GM18868 (cell line): ENCODE measurements around the gene ORM2.
"Not testable (repeated sequence)": the region's sequence is repeated elsewhere in the genome, so short reads cannot be mapped to it uniquely, and the experiment has no call there.

Source experiments
- ATAC-seq: cut with Tn5 transposase; IDR thresholded peaks from one replicate; pipeline ENCODE4 v1.9.1; 2021; ENCODE audit warnings: mild to moderate bottlenecking, moderate library complexity; ENCODE audit not compliant: unreplicated experiment

ORM2 gene

GRCh38 chr9:114329625-114330022, at the start of gene ORM2:
Gene ORM2 (plus strand): TSS chr9:114329869. CDS start chr9:114329905, 36 bp downstream.
- not testable (repeated sequence) for ATAC-seq

GRCh38 chr9:114280636-114281472, 48.8 kb upstream of the ORM2 start:
- ATAC-seq, result no peak

- no peak for ATAC-seq
Observed at GRCh38 chr9:114281473-114282103, 48.1 kb upstream of the ORM2 start.

GRCh38 chr9:114282104-114282485, 47.6 kb upstream of the ORM2 start:
- no peak for ATAC-seq

GRCh38 chr9:114282507-114282906, 47.2 kb upstream of the ORM2 start:
- no peak for ATAC-seq

GRCh38 chr9:114282926-114283325, 46.7 kb upstream of the ORM2 start:
- ATAC-seq, result no peak

- ATAC-seq, result no peak
Observed at GRCh38 chr9:114283551-114284111, 46.0 kb upstream of the ORM2 start.

GRCh38 chr9:114284316-114285060, 45.2 kb upstream of the ORM2 start:
- no peak for ATAC-seq

GRCh38 chr9:114285166-114285867, 44.4 kb upstream of the ORM2 start:
- no peak for ATAC-seq

GRCh38 chr9:114286146-114286679, 43.5 kb upstream of the ORM2 start:
- no peak for ATAC-seq

GRCh38 chr9:114287001-114287762, 42.5 kb upstream of the ORM2 start:
- no peak for ATAC-seq

GRCh38 chr9:114287763-114288192, 41.9 kb upstream of the ORM2 start:
- no peak for ATAC-seq

- no peak for ATAC-seq
Observed at GRCh38 chr9:114288193-114289091, 41.2 kb upstream of the ORM2 start.

- no peak for ATAC-seq
Observed at GRCh38 chr9:114289106-114289505, 40.6 kb upstream of the ORM2 start.

GRCh38 chr9:114289571-114290481, 39.8 kb upstream of the ORM2 start:
- no peak for ATAC-seq

- no peak for ATAC-seq
Observed at GRCh38 chr9:114290561-114290986, 39.1 kb upstream of the ORM2 start.

- ATAC-seq, result no peak
Observed at GRCh38 chr9:114291064-114291474, 38.6 kb upstream of the ORM2 start.
